ENCODE results near the gene LSMEM2. TPM values are rescaled to one million over a fixed set of nuclear protein-coding genes. Genes with fewer than 3 reads are reported as not detected.
"Not testable (repeated sequence)": the region's sequence is repeated elsewhere in the genome, so short reads cannot be mapped to it uniquely, and the experiment has no call there.

Gene LSMEM2
- total and polyA plus RNA-seq, 3 experiments from 2014 or later, result not detected

- peaks cover 77% of the 10 kb centered on the region for H3K4me1 ChIP-seq (ENCODE audit: insufficient read depth, low read length)
- peak overlapping the region; percentile 46 for H3K27ac ChIP-seq (ENCODE audit: low read depth, low read length)
- Mint-ChIP-seq H3K27me3 (no peaks in the 10 kb centered on the region), H3K27ac (peak overlapping the region; percentile 74 to 98 (median 90)), H3K4me3 (peak overlapping the region in 6 of 7 donors; percentile 40 to 78 (median 71)), H3K36me3 (peaks cover 0 to 57% (median 0%) of the 10 kb centered on the region in 3 donors), H3K4me1 (peaks cover 67 to 78% (median 69%) of the 10 kb centered on the region in 3 donors), H3K9me3 (no peaks in the 10 kb centered on the region)
- DNase-seq, result no peak
- peaks cover 13% of the 10 kb centered on the region for H3K36me3 ChIP-seq (ENCODE audit: insufficient read depth, low read length)
- POLR2A ChIA-PET, result interaction anchor here (1.7 kb wide), 1 partner anchor 17 kb away, joined by 4 read pairs; no protein-coding TSS in a partner anchor
- H3K9me3 ChIP-seq (ENCODE audit: low read length), result no peaks in the 10 kb centered on the region
- H3K4me3 ChIP-seq (ENCODE audit: low read length), result no peak overlapping the region
- H3K27me3 ChIP-seq (ENCODE audit: insufficient read depth, low read length, poor library complexity, severe bottlenecking), result no peaks in the 10 kb centered on the region
- CTCF ChIA-PET, result interaction anchor here (1.5 to 9.2 kb wide), 6 partner anchors 10 to 47 kb away, joined by 4 to 116 read pairs (median 8); partner anchors contain the start of gene GNAT1
Observed at GRCh38 chr3:50241163-50241562, 37.7 kb upstream of the LSMEM2 start.

- Histone ChIP-seq H3K4me3 (ENCODE audit: low read length) (no peak overlapping the region), H3K27ac (ENCODE audit: low read depth, low read length) (peak overlapping the region; percentile 46), H3K36me3 (ENCODE audit: insufficient read depth, low read length) (peaks cover 13% of the 10 kb centered on the region), H3K9me3 (ENCODE audit: low read length) (no peaks in the 10 kb centered on the region), H3K4me1 (ENCODE audit: insufficient read depth, low read length) (peaks cover 84% of the 10 kb centered on the region), H3K27me3 (ENCODE audit: insufficient read depth, low read length, poor library complexity, severe bottlenecking) (no peaks in the 10 kb centered on the region)
- no peaks in the 10 kb centered on the region for H3K27me3 Mint-ChIP-seq
- ChIA-PET CTCF (interaction anchor here (1.7 to 9.2 kb wide), 5 partner anchors 11 to 48 kb away, joined by 4 to 116 read pairs (median 9); partner anchors contain the start of gene GNAT1), POLR2A (interaction anchor here (1.7 kb wide), 1 partner anchor 17 kb away, joined by 4 read pairs; no protein-coding TSS in a partner anchor)
- H3K4me3 Mint-ChIP-seq, result peak overlapping the region; percentile 36 to 88 (median 72)
- peaks cover 72 to 85% (median 76%) of the 10 kb centered on the region in 3 donors for H3K4me1 Mint-ChIP-seq
- no peak for DNase-seq
- peak overlapping the region; percentile 84 to 98 (median 95) for H3K27ac Mint-ChIP-seq
- no peaks in the 10 kb centered on the region for H3K9me3 Mint-ChIP-seq
- H3K36me3 Mint-ChIP-seq, result peaks cover 0 to 56% (median 0%) of the 10 kb centered on the region in 3 donors
Observed at GRCh38 chr3:50241713-50242380, 37.0 kb upstream of the LSMEM2 start.

- H3K9me3 ChIP-seq (ENCODE audit: low read length), result no peaks in the 10 kb centered on the region
- Mint-ChIP-seq H3K4me3 (peak overlapping the region; percentile 47 to 89 (median 72)), H3K36me3 (peaks cover 0 to 54% (median 0%) of the 10 kb centered on the region in 3 donors), H3K27ac (peak overlapping the region; percentile 85 to 99 (median 94)), H3K4me1 (peaks cover 77 to 91% (median 81%) of the 10 kb centered on the region in 3 donors), H3K9me3 (no peaks in the 10 kb centered on the region), H3K27me3 (no peaks in the 10 kb centered on the region)
- peak overlapping the region; percentile 27 for H3K4me3 ChIP-seq (ENCODE audit: low read length)
- no peaks in the 10 kb centered on the region for H3K27me3 ChIP-seq (ENCODE audit: insufficient read depth, low read length, poor library complexity, severe bottlenecking)
- peaks cover 89% of the 10 kb centered on the region for H3K4me1 ChIP-seq (ENCODE audit: insufficient read depth, low read length)
- peak overlapping the region; percentile 46 for H3K27ac ChIP-seq (ENCODE audit: low read depth, low read length)
- DNase-seq, result no peak
- POLR2A ChIA-PET, result no interaction called here
- peaks cover 14% of the 10 kb centered on the region for H3K36me3 ChIP-seq (ENCODE audit: insufficient read depth, low read length)
- CTCF ChIA-PET, result interaction anchor here (1.4 to 9.2 kb wide), 5 partner anchors 14 to 48 kb away, joined by 4 to 116 read pairs (median 9); partner anchors contain the start of gene GNAT1
Observed at GRCh38 chr3:50242381-50242770, 36.5 kb upstream of the LSMEM2 start.

- Mint-ChIP-seq H3K4me1 (peaks cover 77 to 91% (median 84%) of the 10 kb centered on the region in 3 donors), H3K9me3 (no peaks in the 10 kb centered on the region), H3K27ac (peak overlapping the region; percentile 85 to 99 (median 94)), H3K4me3 (peak overlapping the region; percentile 47 to 89 (median 72)), H3K27me3 (no peaks in the 10 kb centered on the region), H3K36me3 (peaks cover 0 to 47% (median 0%) of the 10 kb centered on the region in 3 donors)
- Histone ChIP-seq H3K36me3 (ENCODE audit: insufficient read depth, low read length) (peaks cover 16% of the 10 kb centered on the region), H3K27me3 (ENCODE audit: insufficient read depth, low read length, poor library complexity, severe bottlenecking) (no peaks in the 10 kb centered on the region), H3K4me3 (ENCODE audit: low read length) (peak overlapping the region; percentile 27), H3K9me3 (ENCODE audit: low read length) (no peaks in the 10 kb centered on the region), H3K4me1 (ENCODE audit: insufficient read depth, low read length) (peaks cover 95% of the 10 kb centered on the region), H3K27ac (ENCODE audit: low read depth, low read length) (peak overlapping the region; percentile 47)
- DNase-seq, result peak in 2 of 5 donors; percentile 31 to 46
- ChIA-PET POLR2A (interaction anchor here (0.7 to 1.7 kb wide), 2 partner anchors 16 to 20 kb away, joined by 5 to 8 read pairs; no protein-coding TSS in a partner anchor), CTCF (interaction anchor here (1.0 to 9.2 kb wide), 10 partner anchors 8 to 104 kb away, joined by 4 to 116 read pairs (median 8); partner anchors contain the start of genes GNAI2 and GNAT1)
Observed at GRCh38 chr3:50242851-50243542, 35.9 kb upstream of the LSMEM2 start.

GRCh38 chr3:50243543-50243895, 35.4 kb upstream of the LSMEM2 start:
- peaks cover 0 to 48% (median 0%) of the 10 kb centered on the region in 3 donors for H3K36me3 Mint-ChIP-seq
- peaks cover 74 to 91% (median 87%) of the 10 kb centered on the region in 3 donors for H3K4me1 Mint-ChIP-seq
- no peaks in the 10 kb centered on the region for H3K9me3 ChIP-seq (ENCODE audit: low read length)
- POLR2A ChIA-PET, result interaction anchor here (0.7 to 1.7 kb wide), 3 partner anchors 8 to 20 kb away, joined by 3 to 8 read pairs (median 5); no protein-coding TSS in a partner anchor
- H3K36me3 ChIP-seq (ENCODE audit: insufficient read depth, low read length), result peaks cover 21% of the 10 kb centered on the region
- CTCF ChIA-PET, result interaction anchor here (1.0 to 9.2 kb wide), 9 partner anchors 8 to 104 kb away, joined by 4 to 116 read pairs (median 8); partner anchors contain the start of genes GNAI2 and GNAT1
- no peaks in the 10 kb centered on the region for H3K27me3 Mint-ChIP-seq
- H3K4me1 ChIP-seq (ENCODE audit: insufficient read depth, low read length), result peaks cover 96% of the 10 kb centered on the region
- no peaks in the 10 kb centered on the region for H3K9me3 Mint-ChIP-seq
- peak overlapping the region; percentile 47 for H3K27ac ChIP-seq (ENCODE audit: low read depth, low read length)
- H3K4me3 Mint-ChIP-seq, result peak overlapping the region in 5 of 7 donors; percentile 32 to 56 (median 46)
- no peaks in the 10 kb centered on the region for H3K27me3 ChIP-seq (ENCODE audit: insufficient read depth, low read length, poor library complexity, severe bottlenecking)
- peak overlapping the region; percentile 70 to 99 (median 92) for H3K27ac Mint-ChIP-seq
- no peak for DNase-seq
- H3K4me3 ChIP-seq (ENCODE audit: low read length), result no peak overlapping the region

- Histone ChIP-seq H3K4me1 (ENCODE audit: insufficient read depth, low read length) (peaks cover 96% of the 10 kb centered on the region), H3K36me3 (ENCODE audit: insufficient read depth, low read length) (peaks cover 17% of the 10 kb centered on the region)
- not testable (repeated sequence) for DNase-seq; H3K9me3 Mint-ChIP-seq; H3K27ac ChIP-seq (ENCODE audit: low read depth, low read length); H3K27me3 Mint-ChIP-seq; H3K27me3 ChIP-seq (ENCODE audit: insufficient read depth, low read length, poor library complexity, severe bottlenecking); H3K9me3 ChIP-seq (ENCODE audit: low read length); H3K4me3 ChIP-seq (ENCODE audit: low read length)
- Mint-ChIP-seq H3K27ac (peak overlapping the region; percentile 57 to 99 (median 94)), H3K4me1 (peaks cover 65 to 88% (median 75%) of the 10 kb centered on the region in 3 donors), H3K36me3 (peaks cover 0 to 43% (median 0%) of the 10 kb centered on the region in 3 donors), H3K4me3 (peak overlapping the region in 5 of 7 donors; percentile 18 to 37 (median 23))
- POLR2A ChIA-PET, result interaction anchor here (0.7 to 1.2 kb wide), 2 partner anchors 10 to 77 kb away, joined by 3 to 4 read pairs; no protein-coding TSS in a partner anchor
- CTCF ChIA-PET, result interaction anchor here (1.0 to 9.2 kb wide), 7 partner anchors 10 to 51 kb away, joined by 3 to 116 read pairs (median 17); partner anchors contain the start of genes GNAI2 and GNAT1
Observed at GRCh38 chr3:50244813-50245212, 34.1 kb upstream of the LSMEM2 start.

- H3K27ac Mint-ChIP-seq, result peak overlapping the region; percentile 81 to 99 (median 96)
- Histone ChIP-seq H3K36me3 (ENCODE audit: insufficient read depth, low read length) (peaks cover 16% of the 10 kb centered on the region), H3K9me3 (ENCODE audit: low read length) (no peaks in the 10 kb centered on the region), H3K4me1 (ENCODE audit: insufficient read depth, low read length) (peaks cover 96% of the 10 kb centered on the region), H3K27me3 (ENCODE audit: insufficient read depth, low read length, poor library complexity, severe bottlenecking) (no peaks in the 10 kb centered on the region), H3K4me3 (ENCODE audit: low read length) (peak overlapping the region; percentile 59), H3K27ac (ENCODE audit: low read depth, low read length) (peak overlapping the region; percentile 75)
- H3K9me3 Mint-ChIP-seq, result no peaks in the 10 kb centered on the region
- no peak for DNase-seq
- H3K4me3 Mint-ChIP-seq, result peak overlapping the region in 6 of 7 donors; percentile 18 to 79 (median 48)
- ChIA-PET POLR2A (interaction anchor here (0.7 kb wide), 1 partner anchor 76 kb away, joined by 4 read pairs; no protein-coding TSS in a partner anchor), CTCF (interaction anchor here (1.0 to 9.2 kb wide), 6 partner anchors 10 to 51 kb away, joined by 3 to 116 read pairs (median 24); partner anchors contain the start of genes GNAI2 and GNAT1)
- H3K27me3 Mint-ChIP-seq, result no peaks in the 10 kb centered on the region
- H3K36me3 Mint-ChIP-seq, result peaks cover 0 to 43% (median 0%) of the 10 kb centered on the region in 3 donors
- peaks cover 65 to 88% (median 74%) of the 10 kb centered on the region in 3 donors for H3K4me1 Mint-ChIP-seq
Observed at GRCh38 chr3:50245251-50245745, 33.6 kb upstream of the LSMEM2 start.

Data from CD8-positive, alpha-beta memory T cell (primary cell).